DMS153 treated with DMSO at 0.1 percent for 48 hours (cell line): Measurements from ENCODE around the gene CENPA.
"Not testable (repeated sequence)": the region's sequence is repeated elsewhere in the genome, so short reads cannot be mapped to it uniquely, and the experiment has no call there.

Experiments
- DNase-seq: peaks from one replicate; lab custom pipeline; 2025; ENCODE audit not compliant: unreplicated experiment; lab: John Stamatoyannopoulos, UW

CENPA gene

GRCh38 chr2:26786207-26787028, 562 bp downstream of the CENPA start:
- DNase-seq = no peak

- no peak for DNase-seq
Observed at GRCh38 chr2:26792720-26793119, 6.9 kb downstream of the CENPA start.

- DNase-seq = no peak
Observed at GRCh38 chr2:26793518-26793917, 7.7 kb downstream of the CENPA start.

- not testable (repeated sequence) for DNase-seq
Observed at GRCh38 chr2:26795135-26795534, 9.3 kb downstream of the CENPA start.

GRCh38 chr2:26801328-26801727, 15.5 kb downstream of the CENPA start:
- DNase-seq = no peak

- DNase-seq = no peak
Observed at GRCh38 chr2:26801796-26802195, 15.9 kb downstream of the CENPA start.

- no peak for DNase-seq
Observed at GRCh38 chr2:26805241-26805676, 19.4 kb downstream of the CENPA start.

- DNase-seq = no peak
Observed at GRCh38 chr2:26807788-26808460, 22.1 kb downstream of the CENPA start.

GRCh38 chr2:26809211-26809610, 23.4 kb downstream of the CENPA start:
- DNase-seq = no peak

GRCh38 chr2:26809876-26810577, 24.2 kb downstream of the CENPA start:
- DNase-seq = no peak

- DNase-seq = no peak
Observed at GRCh38 chr2:26811261-26811660, 25.4 kb downstream of the CENPA start.

- DNase-seq = no peak
Observed at GRCh38 chr2:26811791-26812694, 26.2 kb downstream of the CENPA start.

GRCh38 chr2:26812731-26813130, 26.9 kb downstream of the CENPA start:
- DNase-seq = no peak

- DNase-seq = not testable (repeated sequence)
Observed at GRCh38 chr2:26814072-26814765, 28.4 kb downstream of the CENPA start.

GRCh38 chr2:26816893-26817292, 31.0 kb downstream of the CENPA start:
- no peak for DNase-seq

GRCh38 chr2:26818255-26818654, 32.4 kb downstream of the CENPA start:
- no peak for DNase-seq

GRCh38 chr2:26818972-26819371, 33.1 kb downstream of the CENPA start:
- no peak for DNase-seq

- no peak for DNase-seq
Observed at GRCh38 chr2:26820932-26821331, 35.1 kb downstream of the CENPA start.

- no peak for DNase-seq
Observed at GRCh38 chr2:26822877-26823276, 37.0 kb downstream of the CENPA start.
